Esophagus muscularis mucosa (tissue), 3 donors: ENCODE measurements around the gene BMI1.

ENCODE experiments used
- POLR2A ChIP-seq: fragments of 450-650 bp; IDR thresholded peaks from one replicate; pipeline ENCODE4 v1.6.1; 2017; ENCODE audit warnings: antibody characterized with exemption, moderate library complexity, mild to moderate bottlenecking, low read depth
- TF ChIP-seq, protein P1 (sequence below), 3 experiments: fragments of 200-600 bp in 2 of 3; fragments of 450-650 bp in 1 of 3; sonication (generic) in 2 of 3; IDR thresholded peaks; one replicate each; pipeline ENCODE4 v1.5.1; 2017 to 2019; ENCODE audit warnings: antibody characterized with exemption in 3 of 3, mild to moderate bottlenecking in 2 of 3, moderate library complexity in 1 of 3

- TF ChIP-seq, protein P1, sequence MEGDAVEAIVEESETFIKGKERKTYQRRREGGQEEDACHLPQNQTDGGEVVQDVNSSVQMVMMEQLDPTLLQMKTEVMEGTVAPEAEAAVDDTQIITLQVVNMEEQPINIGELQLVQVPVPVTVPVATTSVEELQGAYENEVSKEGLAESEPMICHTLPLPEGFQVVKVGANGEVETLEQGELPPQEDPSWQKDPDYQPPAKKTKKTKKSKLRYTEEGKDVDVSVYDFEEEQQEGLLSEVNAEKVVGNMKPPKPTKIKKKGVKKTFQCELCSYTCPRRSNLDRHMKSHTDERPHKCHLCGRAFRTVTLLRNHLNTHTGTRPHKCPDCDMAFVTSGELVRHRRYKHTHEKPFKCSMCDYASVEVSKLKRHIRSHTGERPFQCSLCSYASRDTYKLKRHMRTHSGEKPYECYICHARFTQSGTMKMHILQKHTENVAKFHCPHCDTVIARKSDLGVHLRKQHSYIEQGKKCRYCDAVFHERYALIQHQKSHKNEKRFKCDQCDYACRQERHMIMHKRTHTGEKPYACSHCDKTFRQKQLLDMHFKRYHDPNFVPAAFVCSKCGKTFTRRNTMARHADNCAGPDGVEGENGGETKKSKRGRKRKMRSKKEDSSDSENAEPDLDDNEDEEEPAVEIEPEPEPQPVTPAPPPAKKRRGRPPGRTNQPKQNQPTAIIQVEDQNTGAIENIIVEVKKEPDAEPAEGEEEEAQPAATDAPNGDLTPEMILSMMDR (IDR thresholded peaks at IDR 0.05) = no peak
- TF ChIP-seq POLR2A = no peak
These were observed 18.0 kb downstream of the BMI1 start for GRCh38 chr10:22338931-22339330.
